Measurements from ENCODE around the gene TMEM41A. TPM values are rescaled to one million over a fixed set of nuclear protein-coding genes. Genes with fewer than 3 reads are reported as not detected.
"Not testable (repeated sequence)": the region's sequence is repeated elsewhere in the genome, so short reads cannot be mapped to it uniquely, and the experiment has no call there.

TMEM41A gene
- total RNA-seq, 2 donors from 2014 or later, result 7.6 to 9.3 TPM

- 75 to 94% methylated on average over 3 of the region's 3 CpGs for WGBS, 2 donors
- no peak overlapping the region for H3K4me3 ChIP-seq
- DNase-seq, result no peak
- TF ChIP-seq CTCF (IDR thresholded peaks at IDR 0.05) (no peak), POLR2A (IDR thresholded peaks at IDR 0.05) (no peak)
- H3K9me3 ChIP-seq, result no peaks in the 10 kb centered on the region
- no peak overlapping the region for H3K27ac ChIP-seq
- peaks cover 11 to 44% of the 10 kb centered on the region in 2 donors for H3K36me3 ChIP-seq (replicated peaks in 1 of 2; ENCODE audit: insufficient read depth in 1 of 2, low read depth in 2 of 2)
- intact Hi-C loops (cut with DNase I), result no loop called here
- no peaks in the 10 kb centered on the region for H3K27me3 ChIP-seq
- H3K4me1 ChIP-seq, result no peaks in the 10 kb centered on the region
- ATAC-seq, result no peak
These were observed 28.5 kb downstream of the TMEM41A start for GRCh38 chr3:185470323-185470722.

GRCh38 chr3:185469542-185469941 is 29.3 kb downstream of the TMEM41A start:
- WGBS, 2 donors, result 71 to 73% methylated on average over 3 of the region's 3 CpGs
- peaks cover 11 to 44% of the 10 kb centered on the region in 2 donors for H3K36me3 ChIP-seq (replicated peaks in 1 of 2; ENCODE audit: insufficient read depth in 1 of 2, low read depth in 2 of 2)
- TF ChIP-seq CTCF (IDR thresholded peaks at IDR 0.05) (no peak), POLR2A (IDR thresholded peaks at IDR 0.05) (no peak)
- no peaks in the 10 kb centered on the region for H3K4me1 ChIP-seq
- no peak overlapping the region for H3K27ac ChIP-seq
- no peak for DNase-seq
- H3K9me3 ChIP-seq, result no peaks in the 10 kb centered on the region
- no peak for ATAC-seq
- intact Hi-C loops (cut with DNase I), result no loop called here
- no peak overlapping the region for H3K4me3 ChIP-seq
- no peaks in the 10 kb centered on the region for H3K27me3 ChIP-seq

- DNase-seq; ATAC-seq; H3K4me1 ChIP-seq; H3K4me3 ChIP-seq; intact Hi-C loops (cut with DNase I); H3K9me3 ChIP-seq; H3K27ac ChIP-seq; H3K27me3 ChIP-seq: not testable (repeated sequence)
- peaks cover 7 to 35% of the 10 kb centered on the region in 2 donors for H3K36me3 ChIP-seq (replicated peaks in 1 of 2; ENCODE audit: insufficient read depth in 1 of 2, low read depth in 2 of 2)
- WGBS, 2 donors, result 88 to 97% methylated on average over 5 of the region's 5 CpGs
These were observed 32.7 kb downstream of the TMEM41A start for GRCh38 chr3:185466123-185466522.

- 90 to 91% methylated on average over 9 of the region's 9 CpGs for WGBS, 2 donors
- intact Hi-C loops (cut with DNase I), result no loop called here
- Histone ChIP-seq H3K27ac (no peak overlapping the region), H3K27me3 (no peaks in the 10 kb centered on the region), H3K36me3 (replicated peaks in 1 of 2; ENCODE audit: insufficient read depth in 1 of 2, low read depth in 2 of 2) (peaks cover 7 to 34% of the 10 kb centered on the region in 2 donors), H3K4me1 (no peaks in the 10 kb centered on the region), H3K9me3 (no peaks in the 10 kb centered on the region), H3K4me3 (no peak overlapping the region)
- ATAC-seq (no peak), DNase-seq (no peak)
- no peak for TF ChIP-seq POLR2A (IDR thresholded peaks at IDR 0.05)
- no peak for TF ChIP-seq CTCF (IDR thresholded peaks at IDR 0.05)
These were observed 33.4 kb downstream of the TMEM41A start for GRCh38 chr3:185465471-185465870.

- ATAC-seq (no peak), DNase-seq (no peak)
- TF ChIP-seq CTCF (IDR thresholded peaks at IDR 0.05), result peak in 3 of 7 experiments; percentile 14 to 24 (median 21)
- TF ChIP-seq POLR2A (IDR thresholded peaks at IDR 0.05), result no peak
- no peaks in the 10 kb centered on the region for H3K4me1 ChIP-seq
- H3K27me3 ChIP-seq, result no peaks in the 10 kb centered on the region
- intact Hi-C loops (cut with DNase I), result no loop called here
- H3K27ac ChIP-seq, result no peak overlapping the region
- peaks cover 0 to 23% of the 10 kb centered on the region in 2 donors for H3K36me3 ChIP-seq (replicated peaks in 1 of 2; ENCODE audit: insufficient read depth in 1 of 2, low read depth in 2 of 2)
- WGBS, 2 donors, result 81 to 87% methylated on average over 6 of the region's 6 CpGs
- no peaks in the 10 kb centered on the region for H3K9me3 ChIP-seq
- H3K4me3 ChIP-seq, result no peak overlapping the region
These were observed 38.0 kb downstream of the TMEM41A start for GRCh38 chr3:185460719-185461350.
